Measurements from ENCODE around the gene ABCA6.

GRCh38 chr17:69057280-69057679 is 84.4 kb downstream of the ABCA6 start:
- TF ChIP-seq HMGXB4 (CRISPR knock-in tag; IDR thresholded peaks at IDR 0.05; ENCODE audit: borderline replicate concordance) (no peak), EP300 (IDR thresholded peaks at IDR 0.05) (no peak), RAD21 (conservative IDR thresholded peaks at IDR 0.05 in 1 of 2, IDR thresholded peaks at IDR 0.05 in 1 of 2) (no peak), CTCF (IDR thresholded peaks at IDR 0.05) (no peak)
